Erythroblast (primary cell): ENCODE data around the gene ZNF516.

Experiments used
- GATA1 ChIP-seq: IDR thresholded peaks from 2 replicates; pipeline ENCODE4 v1.6.1; 2011; ENCODE audit warnings: low read depth, mild to moderate bottlenecking, control low read depth, low read length, moderate library complexity
- POLR2A ChIP-seq: IDR thresholded peaks from 2 replicates; pipeline ENCODE4 v1.6.1; 2011; ENCODE audit warnings: mild to moderate bottlenecking, low read length

- TF ChIP-seq POLR2A (no peak), GATA1 (no peak)
Observed at GRCh38 chr18:76507830-76508385, 12.9 kb upstream of the ZNF516 start.
